AG04449 (cell line): ENCODE measurements around the gene IL19.

ENCODE experiments used
- CTCF ChIA-PET: fragments of 350-600 bp; formaldehyde crosslinking; extraction: SDS; loops from one replicate; lab custom pipeline; 2021; ENCODE audit warnings: antibody characterized with exemption; lab: Yijun Ruan, JAX
- POLR2A ChIA-PET: fragments of 400-600, 350-600 bp; formaldehyde crosslinking; extraction: SDS; loops from one replicate; lab custom pipeline; 2020; ENCODE audit warnings: antibody characterized with exemption, inconsistent platforms; lab: Yijun Ruan, JAX
- DNase-seq: peaks from one replicate; pipeline ENCODE4 v3.0.0-alpha.2; 2010; ENCODE audit warnings: low read depth, low spot score
- H3K4me3 ChIP-seq: 2 replicates; pipeline ENCODE4 v1.5.1; 2011; ENCODE audit warnings: low read depth, mild to moderate bottlenecking, control low read depth, low read length
- CTCF ChIP-seq: IDR thresholded peaks from one replicate; pipeline ENCODE4 v1.5.1; 2011; ENCODE audit warnings: mild to moderate bottlenecking, moderate library complexity, low read length, control low read depth, inconsistent platforms; ENCODE audit not compliant: insufficient read depth; ENCODE audit errors: missing control alignments

Gene IL19

GRCh38 chr1:206859082-206859521 lies 88.5 kb downstream of the IL19 start:
- TF ChIP-seq CTCF, result no peak
- no peak for DNase-seq
- ChIA-PET POLR2A (no interaction called here), CTCF (interaction anchor here (0.7 to 7.4 kb wide), 6 partner anchors 9 to 134 kb away, joined by 3 to 48 read pairs (median 4); partner anchors contain the start of gene IL24)
- no peak overlapping the region for H3K4me3 ChIP-seq

GRCh38 chr1:206860165-206860564 lies 89.6 kb downstream of the IL19 start:
- no peak for DNase-seq
- CTCF ChIA-PET, result interaction anchor here (0.8 to 7.4 kb wide), 4 partner anchors 12 to 52 kb away, joined by 3 to 48 read pairs (median 11); no protein-coding TSS in a partner anchor
- POLR2A ChIA-PET, result no interaction called here
- TF ChIP-seq CTCF, result no peak
- H3K4me3 ChIP-seq, result no peak overlapping the region

GRCh38 chr1:206863266-206863665 lies 92.7 kb downstream of the IL19 start:
- no peak for DNase-seq
- ChIA-PET POLR2A (no interaction called here), CTCF (interaction anchor here (0.9 to 3.4 kb wide), 9 partner anchors 10 to 137 kb away, joined by 3 to 27 read pairs (median 7); no protein-coding TSS in a partner anchor)
- no peak for TF ChIP-seq CTCF
- no peak overlapping the region for H3K4me3 ChIP-seq

GRCh38 chr1:206864939-206865671 lies 94.5 kb downstream of the IL19 start, which contains the start of gene IL20:
IL20 (plus strand) TSS chr1:206865623; CDS start chr1:206865853, 230 bp downstream.
- peak; percentile 90 for TF ChIP-seq CTCF
- CTCF ChIA-PET, result interaction anchor here (0.6 to 5.2 kb wide), 36 partner anchors 10 to 138 kb away, joined by 3 to 53 read pairs (median 6); partner anchors contain the start of genes FCMR and IL10
- DNase-seq, result peak; percentile 40
- H3K4me3 ChIP-seq, result no peak within 1 kb of the TSS
- POLR2A ChIA-PET, result no interaction called here

GRCh38 chr1:206866062-206866461 lies 95.5 kb downstream of the IL19 start:
- POLR2A ChIA-PET, result no interaction called here
- CTCF ChIA-PET, result interaction anchor here (1.2 to 5.2 kb wide), 11 partner anchors 10 to 47 kb away, joined by 3 to 53 read pairs (median 8); no protein-coding TSS in a partner anchor
- H3K4me3 ChIP-seq, result no peak overlapping the region
- DNase-seq, result no peak
- TF ChIP-seq CTCF, result no peak

- POLR2A ChIA-PET, result no interaction called here
- DNase-seq, result no peak
- no peak overlapping the region for H3K4me3 ChIP-seq
- no peak for TF ChIP-seq CTCF
- CTCF ChIA-PET, result interaction anchor here (1.0 to 5.2 kb wide), 6 partner anchors 10 to 133 kb away, joined by 3 to 53 read pairs (median 4); no protein-coding TSS in a partner anchor
Observed at GRCh38 chr1:206867239-206867638, 96.7 kb downstream of the IL19 start.
